CD14-positive monocyte (primary cell): ENCODE data around the gene MYBPHL. TPM values are rescaled to one million over a fixed set of nuclear protein-coding genes. Genes with fewer than 3 reads are reported as not detected.

Experiments used
- DNase-seq, 3 donors: peaks; one replicate each; pipeline ENCODE4 v3.0.0-alpha.2; 2011 to 2022
- H2AFZ ChIP-seq: 2 replicates; pipeline ENCODE4 v1.6.0; 2012; ENCODE audit warnings: mild to moderate bottlenecking, low read depth, low read length, inconsistent platforms; ENCODE audit not compliant: insufficient read depth, poor library complexity, severe bottlenecking
- H3K27ac ChIP-seq, 2 donors: 1 replicate in 1 of 2; 2 replicates in 1 of 2; pipeline ENCODE4 v1.5.1; 2012 to 2013; ENCODE audit warnings: low read length in 2 of 2, control low read depth in 1 of 2, inconsistent platforms in 1 of 2, low read depth in 1 of 2, mild to moderate bottlenecking in 1 of 2
- H3K27me3 ChIP-seq, 2 donors: one replicate each; pipeline versions ENCODE4 v1.6.0 to v1.6.1; 2011 to 2013; ENCODE audit warnings: low read length in 2 of 2; ENCODE audit not compliant: control insufficient read depth in 2 of 2, insufficient read depth in 2 of 2
- H3K36me3 ChIP-seq, 2 donors: replicated peaks in 1 of 2; 1 replicate in 1 of 2; 2 replicates in 1 of 2; pipeline versions ENCODE4 v1.5.1 to v1.6.1; 2012 to 2013; ENCODE audit warnings: low read length in 2 of 2, control low read depth in 1 of 2, inconsistent platforms in 1 of 2, mild to moderate bottlenecking in 1 of 2; ENCODE audit not compliant: insufficient read depth in 2 of 2, control insufficient read depth in 1 of 2
- H3K4me1 ChIP-seq, 2 donors: 1 replicate in 1 of 2; 2 replicates in 1 of 2; pipeline versions ENCODE4 v1.5.1 to v1.6.1; 2012 to 2013; ENCODE audit warnings: low read length in 2 of 2, control low read depth in 1 of 2, inconsistent platforms in 1 of 2, mild to moderate bottlenecking in 1 of 2, moderate library complexity in 1 of 2; ENCODE audit not compliant: insufficient read depth in 2 of 2, control insufficient read depth in 1 of 2
- H3K4me2 ChIP-seq: replicated peaks from 2 replicates; pipeline ENCODE3; 2012; ENCODE audit warnings: low read length, moderate library complexity, mild to moderate bottlenecking; ENCODE audit not compliant: poor library complexity, severe bottlenecking; ENCODE audit errors: extremely low read depth
- H3K4me3 ChIP-seq, 3 experiments: fragments of 200-600 bp in 1 of 3; sonication (generic) in 1 of 3; replicated peaks in 1 of 3; 1 replicate in 2 of 3; 2 replicates in 1 of 3; pipeline ENCODE4 v1.5.1; 2011 to 2013; ENCODE audit warnings: low read length in 3 of 3, mild to moderate bottlenecking in 3 of 3, control low read depth in 2 of 3, low read depth in 2 of 3, inconsistent platforms in 1 of 3, moderate library complexity in 1 of 3
- H3K79me2 ChIP-seq: 2 replicates; pipeline ENCODE4 v1.6.0; 2012; ENCODE audit warnings: mild to moderate bottlenecking, control low read depth, inconsistent platforms, low read length, moderate library complexity; ENCODE audit not compliant: insufficient read depth
- H3K9ac ChIP-seq: 2 replicates; pipeline ENCODE4 v1.6.0; 2017; ENCODE audit warnings: low read length, mild to moderate bottlenecking; ENCODE audit not compliant: insufficient read depth, poor library complexity, severe bottlenecking
- H3K9me3 ChIP-seq, 2 donors: replicated peaks in 1 of 2; 1 replicate in 1 of 2; 2 replicates in 1 of 2; pipeline versions ENCODE4 v1.5.1 to v1.6.1; 2012 to 2013; ENCODE audit warnings: low read length in 2 of 2, control low read depth in 1 of 2; ENCODE audit not compliant: control insufficient read depth in 1 of 2, insufficient read depth in 1 of 2
- H4K20me1 ChIP-seq: 2 replicates; pipeline ENCODE4 v1.6.0; 2012; ENCODE audit warnings: mild to moderate bottlenecking, low read length, control low read depth, moderate library complexity; ENCODE audit not compliant: insufficient read depth
- H3K27ac Mint-ChIP-seq, 7 donors: one replicate each; pipeline ENCODE4 v1.8.0; 2020; ENCODE audit warnings: mild to moderate bottlenecking in 7 of 7, mixed read lengths in 7 of 7, moderate library complexity in 6 of 7, inconsistent platforms in 2 of 7
- H3K27me3 Mint-ChIP-seq, 3 donors: one replicate each; pipeline ENCODE4 v1.8.0; 2021 to 2022; ENCODE audit warnings: low read depth in 3 of 3, mild to moderate bottlenecking in 3 of 3, mixed read lengths in 3 of 3, moderate library complexity in 3 of 3, inconsistent platforms in 1 of 3
- H3K36me3 Mint-ChIP-seq, 2 donors: one replicate each; pipeline ENCODE4 v1.8.0; 2020; ENCODE audit warnings: mixed read lengths in 2 of 2, inconsistent platforms in 1 of 2, mild to moderate bottlenecking in 1 of 2
- H3K4me1 Mint-ChIP-seq: one replicate; pipeline ENCODE4 v1.8.0; 2020; ENCODE audit warnings: mild to moderate bottlenecking, mixed read lengths
- H3K4me3 Mint-ChIP-seq, 2 donors: one replicate each; pipeline ENCODE4 v1.8.0; 2020; ENCODE audit warnings: mild to moderate bottlenecking in 2 of 2, mixed read lengths in 2 of 2, moderate library complexity in 1 of 2
- H3K9me3 Mint-ChIP-seq, 7 donors: one replicate each; pipeline ENCODE4 v1.8.0; 2020 to 2022; ENCODE audit warnings: mixed read lengths in 7 of 7, mild to moderate bottlenecking in 6 of 7, moderate library complexity in 6 of 7, inconsistent platforms in 2 of 7
- CTCF ChIP-seq: fragments of 200-600 bp; IDR thresholded peaks from one replicate; pipeline ENCODE4 v1.8.0; 2022; ENCODE audit warnings: antibody characterized with exemption, mild to moderate bottlenecking
- WGBS: methylation state at CpG from one replicate; pipeline ENCODE4 v1.1.5; 2013; ENCODE audit warnings: missing lambda C conversion rate; ENCODE audit not compliant: insufficient coverage; 5-methylcytosine and 5-hydroxymethylcytosine counted together
- intact Hi-C, 2 donors: fragments of 100-400 bp; cut with micrococcal nuclease; formaldehyde crosslinking; loops; one replicate each; pipeline versions ENCODE4 v1.15.0 to v1.15.1; 2023
- polyA plus RNA-seq, 3 donors: library from polyadenylated mRNA; depleted of rRNA in 1 of 3; unstranded in 2 of 3; stranded (reverse) in 1 of 3; fragments of 300-500 nt in 2 of 3; fragments of >200 nt in 1 of 3; fragmentation: Illumina TruSeq in 2 of 3; gene quantifications; 1 replicate in 2 of 3; 2 replicates in 1 of 3; pipeline ENCODE4 v1.2.3, GENCODE V29; 2012 to 2021

MYBPHL gene
- polyA plus RNA-seq, 3 donors: 0.13 TPM; not detected in 2

- Mint-ChIP-seq H3K4me1 (peaks cover 57% of the 10 kb centered on the region), H3K27me3 (peaks cover 2 to 10% (median 5%) of the 10 kb centered on the region in 3 donors), H3K4me3 (no peak overlapping the region), H3K27ac (no peak overlapping the region), H3K36me3 (no peaks in the 10 kb centered on the region), H3K9me3 (peaks cover 0 to 2% (median 0%) of the 10 kb centered on the region in 7 donors)
- intact Hi-C loops: no loop called here
- Histone ChIP-seq H3K9me3 (no peaks in the 10 kb centered on the region), H4K20me1 (no peaks in the 10 kb centered on the region), H3K36me3 (no peaks in the 10 kb centered on the region), H3K79me2 (no peaks in the 10 kb centered on the region), H2AFZ (no peak overlapping the region), H3K4me1 (peaks cover 48 to 50% of the 10 kb centered on the region in 2 donors), H3K4me3 (no peak overlapping the region), H3K27me3 (no peaks in the 10 kb centered on the region), H3K27ac (no peak overlapping the region), H3K9ac (no peak overlapping the region), H3K4me2 (no peak overlapping the region)
- WGBS: 100% methylated on average over 7 of the region's 12 CpGs
- TF ChIP-seq CTCF: no peak
- DNase-seq: no peak
Observed at GRCh38 chr1:109295712-109296415, 10.9 kb downstream of the MYBPHL start.

- Histone ChIP-seq H3K9ac (peak overlapping the region; percentile 1), H4K20me1 (no peaks in the 10 kb centered on the region), H3K36me3 (no peaks in the 10 kb centered on the region), H2AFZ (no peak overlapping the region), H3K79me2 (no peaks in the 10 kb centered on the region), H3K9me3 (no peaks in the 10 kb centered on the region), H3K4me3 (peak overlapping the region in 1 of 3 experiments; percentile 35), H3K27me3 (no peaks in the 10 kb centered on the region), H3K4me2 (peak overlapping the region; percentile 54), H3K27ac (no peak overlapping the region), H3K4me1 (peaks cover 40 to 42% of the 10 kb centered on the region in 2 donors)
- WGBS: 0% methylated on average over 2 of the region's 4 CpGs
- Mint-ChIP-seq H3K4me3 (peak overlapping the region; percentile 34 to 48), H3K27ac (peak overlapping the region in 2 of 7 donors; percentile 35 to 63), H3K36me3 (no peaks in the 10 kb centered on the region), H3K9me3 (peaks cover 0 to 2% (median 0%) of the 10 kb centered on the region in 7 donors), H3K4me1 (peaks cover 48% of the 10 kb centered on the region), H3K27me3 (peaks cover 0 to 5% (median 3%) of the 10 kb centered on the region in 3 donors)
- intact Hi-C loops: no loop called here
- no peak for TF ChIP-seq CTCF
- DNase-seq: peak in 2 of 3 donors; percentile 23 to 50
Observed at GRCh38 chr1:109294481-109294880, 12.3 kb downstream of the MYBPHL start.
